Stimulated activated CD4-positive, alpha-beta T cell treated with anti-CD3 and anti-CD28 coated beads, Interleukin-12 subunit alpha, Interleukin-12 subunit beta, amount 100 ng/mL, for 4 hours (primary cell): ENCODE data around the gene APOA4.

Source experiments
- DNase-seq: peaks from one replicate; pipeline ENCODE4 v3.0.0-alpha.2; 2020

The APOA4 gene

GRCh38 chr11:116823031-116823843 lies at the start of gene APOA4:
TSS of gene APOA4 (minus strand) at chr11:116823304. CDS start at chr11:116823191, 113 bp downstream.
- DNase-seq = no peak

GRCh38 chr11:116871248-116871647 lies 48.1 kb upstream of the APOA4 start:
- DNase-seq = no peak

GRCh38 chr11:116870054-116870453 lies 47.0 kb upstream of the APOA4 start:
- no peak for DNase-seq

- no peak for DNase-seq
These were observed 46.5 kb upstream of the APOA4 start for GRCh38 chr11:116869610-116870009.

GRCh38 chr11:116868066-116868465 lies 45.0 kb upstream of the APOA4 start:
- DNase-seq = no peak

- no peak for DNase-seq
These were observed 44.5 kb upstream of the APOA4 start for GRCh38 chr11:116867619-116868018.

GRCh38 chr11:116866804-116867455 lies 43.8 kb upstream of the APOA4 start:
- no peak for DNase-seq

- no peak for DNase-seq
These were observed 42.6 kb upstream of the APOA4 start for GRCh38 chr11:116865696-116866095.

GRCh38 chr11:116864531-116864930 lies 41.4 kb upstream of the APOA4 start:
- no peak for DNase-seq

GRCh38 chr11:116862951-116863350 lies 39.8 kb upstream of the APOA4 start:
- DNase-seq = no peak

- DNase-seq = no peak
These were observed 39.1 kb upstream of the APOA4 start for GRCh38 chr11:116862185-116862584.

- DNase-seq = no peak
These were observed 38.4 kb upstream of the APOA4 start for GRCh38 chr11:116861539-116861938.

- DNase-seq = no peak
These were observed 37.2 kb upstream of the APOA4 start for GRCh38 chr11:116860303-116860702.

GRCh38 chr11:116859175-116859574 lies 36.1 kb upstream of the APOA4 start:
- no peak for DNase-seq

- no peak for DNase-seq
These were observed 34.8 kb upstream of the APOA4 start for GRCh38 chr11:116857936-116858335.

GRCh38 chr11:116857316-116857715 lies 34.2 kb upstream of the APOA4 start:
- no peak for DNase-seq

GRCh38 chr11:116856423-116856822 lies 33.3 kb upstream of the APOA4 start:
- DNase-seq = no peak

- no peak for DNase-seq
These were observed 32.3 kb upstream of the APOA4 start for GRCh38 chr11:116855413-116855812.

GRCh38 chr11:116853461-116854073 lies 30.5 kb upstream of the APOA4 start:
- peak; percentile 22 for DNase-seq

- DNase-seq = no peak
These were observed 29.3 kb upstream of the APOA4 start for GRCh38 chr11:116852261-116853031.

- no peak for DNase-seq
These were observed 28.5 kb upstream of the APOA4 start for GRCh38 chr11:116851626-116852025.

- no peak for DNase-seq
These were observed 26.4 kb upstream of the APOA4 start for GRCh38 chr11:116849486-116849885.

GRCh38 chr11:116849060-116849459 lies 26.0 kb upstream of the APOA4 start:
- no peak for DNase-seq
